Activated CD4-positive, CD25-positive, alpha-beta regulatory T cell (primary cell): ENCODE measurements around the gene HS6ST3.
"Not testable (repeated sequence)": the region's sequence is repeated elsewhere in the genome, so short reads cannot be mapped to it uniquely, and the experiment has no call there.

Experiments used
- DNase-seq, 4 experiments: peaks; one replicate each; lab custom pipeline; 2025; lab: John Stamatoyannopoulos, UW

The HS6ST3 gene

DNA sequence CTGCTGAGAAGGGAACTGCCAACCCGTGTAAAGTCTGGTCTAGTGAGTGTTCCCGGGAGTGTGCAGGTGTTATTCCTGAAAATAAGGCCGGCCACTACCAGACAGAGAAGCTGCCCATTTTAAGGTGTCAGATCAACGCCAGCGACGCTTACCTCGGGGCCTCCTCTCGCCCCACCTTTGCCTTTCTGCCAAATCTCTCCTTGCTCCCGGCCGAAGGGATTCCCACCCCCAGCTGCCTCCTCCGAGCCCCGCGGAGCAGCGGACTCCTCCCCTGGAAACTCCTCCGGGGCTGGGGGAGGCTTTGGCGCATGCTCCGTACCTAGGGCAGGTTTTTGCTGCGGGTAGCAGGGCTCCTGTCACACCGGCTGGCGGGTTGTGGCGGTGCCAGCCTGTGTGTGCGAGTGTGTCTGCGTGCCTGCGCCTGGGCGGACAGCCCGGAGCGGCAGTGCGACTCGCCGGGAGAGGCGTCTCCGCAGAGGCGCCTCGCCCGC lies at the start of gene HS6ST3:
Gene HS6ST3 (plus strand): TSS at position 359 of the 491 bp plus-strand sequence.
- DNase-seq = no peak

DNA sequence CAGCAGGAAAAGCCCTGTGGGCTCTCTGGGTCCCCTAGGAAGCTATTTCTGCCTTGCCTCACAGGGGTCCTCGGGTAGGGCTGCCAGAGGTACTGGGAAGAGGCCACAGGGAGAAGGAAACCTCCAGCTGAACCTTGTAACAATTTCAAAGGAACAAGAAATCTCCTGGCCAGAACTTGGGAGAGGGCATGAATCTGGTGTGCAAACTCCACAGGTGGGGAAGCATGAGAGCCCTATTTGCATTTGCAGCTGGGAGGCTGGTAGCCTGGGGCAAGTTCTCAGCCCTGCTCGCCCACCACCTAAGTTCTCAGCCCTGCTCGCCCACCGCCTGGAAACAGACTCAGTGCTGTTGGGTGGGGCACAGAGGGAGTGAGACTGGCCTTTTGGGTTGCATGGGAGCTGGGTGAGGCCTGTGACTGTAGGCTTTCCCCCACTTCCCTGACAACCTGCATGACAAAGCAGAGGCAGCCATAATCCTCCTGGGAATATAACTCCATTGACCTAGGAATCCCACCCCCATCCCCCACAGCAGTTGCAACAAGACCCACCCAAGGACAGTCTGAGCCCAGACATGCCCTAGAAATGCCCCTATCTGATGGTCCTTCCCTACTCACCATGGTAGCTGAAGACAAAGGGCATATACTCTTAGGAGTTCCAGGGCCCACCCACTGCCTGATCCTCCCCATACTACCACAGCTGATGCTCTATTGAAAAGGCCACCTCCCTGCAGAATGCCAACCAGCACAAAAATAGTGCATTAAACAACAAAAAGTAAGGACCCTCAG lies 48.4 kb upstream of the HS6ST3 start:
- DNase-seq = no peak

DNA sequence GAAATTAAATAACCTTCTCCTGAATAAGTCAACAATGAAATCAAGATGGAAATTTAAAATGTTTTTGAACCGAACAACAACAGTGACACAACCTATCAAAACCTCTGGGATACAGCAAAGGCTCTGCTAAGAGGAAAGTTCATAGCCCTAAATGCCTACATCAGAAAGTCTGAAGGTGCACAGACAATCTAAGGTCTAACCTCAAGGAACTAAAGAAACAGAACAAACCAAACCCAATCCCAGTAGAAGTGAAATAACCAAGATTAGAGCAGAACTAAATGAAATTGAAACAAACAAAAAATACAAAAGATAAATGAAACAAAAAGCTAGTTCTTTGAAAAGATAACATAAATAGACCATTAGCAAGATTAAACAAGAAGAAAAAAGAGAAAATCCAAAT lies 45.7 kb upstream of the HS6ST3 start:
- DNase-seq = no peak

DNA sequence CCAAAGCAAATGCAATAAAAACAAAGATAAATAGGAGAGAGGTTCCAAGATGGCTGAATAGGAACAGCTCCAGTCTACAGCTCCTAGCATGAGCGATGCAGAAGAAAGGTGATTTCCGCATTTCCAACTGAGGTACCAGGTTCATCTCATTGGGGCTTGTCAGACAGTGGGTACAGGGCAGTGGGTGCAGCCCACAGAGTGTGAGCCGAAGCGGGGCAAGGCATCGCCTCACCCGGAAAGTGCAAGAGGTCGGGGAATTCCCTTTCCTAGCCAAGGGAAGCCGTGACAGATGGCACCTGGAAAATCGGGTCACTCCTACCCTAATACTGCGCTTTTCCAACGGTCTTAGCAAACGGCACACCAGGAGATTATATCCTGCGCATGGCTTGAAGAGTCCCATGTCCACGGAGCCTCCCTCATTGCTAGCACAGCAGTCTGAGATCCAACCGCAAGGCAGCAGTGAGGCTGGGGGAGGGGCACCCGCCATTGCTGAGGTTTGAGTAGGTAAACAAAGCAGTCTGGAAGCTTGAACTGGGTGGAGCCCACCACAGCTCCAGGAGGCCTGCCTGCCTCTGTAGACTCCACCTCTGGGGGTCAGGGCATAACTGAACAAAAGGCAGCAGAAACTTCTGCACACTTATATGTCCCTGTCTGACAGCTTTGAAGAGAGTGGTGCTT lies 43.3 kb upstream of the HS6ST3 start:
- DNase-seq = not testable (repeated sequence)

DNA sequence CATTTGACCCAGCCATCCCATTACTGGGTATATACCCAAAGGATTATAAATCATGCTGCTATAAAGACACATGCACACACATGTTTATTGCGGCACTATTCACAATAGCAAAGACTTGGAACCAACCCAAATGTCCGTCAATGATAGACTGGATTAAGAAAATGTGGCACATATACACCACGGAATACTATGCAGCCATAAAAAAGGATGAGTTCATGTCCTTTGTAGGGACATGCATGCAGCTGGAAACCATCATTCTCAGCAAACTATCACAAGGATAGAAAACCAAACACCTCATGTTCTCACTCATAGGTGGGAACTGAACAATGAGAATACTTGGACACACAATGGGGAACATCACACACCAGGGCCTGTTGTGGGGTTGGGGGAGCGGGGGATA lies 39.0 kb upstream of the HS6ST3 start:
- not testable (repeated sequence) for DNase-seq

DNA sequence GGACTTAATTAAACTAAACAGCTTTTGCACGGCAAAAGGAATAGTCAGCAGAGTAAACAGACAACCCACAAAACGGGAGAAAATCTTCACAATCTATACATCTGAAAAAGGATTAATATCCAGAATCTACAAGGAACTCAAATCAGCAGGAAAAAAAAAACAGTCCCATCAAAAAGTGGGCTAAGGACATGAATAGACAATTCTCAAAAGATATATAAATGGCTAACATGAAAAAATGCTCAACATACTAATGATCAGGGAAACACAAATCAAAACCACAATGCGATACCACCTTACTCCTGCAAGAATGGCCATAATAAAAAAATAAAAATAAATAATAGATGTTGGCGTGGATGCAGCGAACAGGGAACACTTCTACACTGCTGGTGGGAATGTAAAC lies 38.4 kb upstream of the HS6ST3 start:
- DNase-seq = not testable (repeated sequence)

DNA sequence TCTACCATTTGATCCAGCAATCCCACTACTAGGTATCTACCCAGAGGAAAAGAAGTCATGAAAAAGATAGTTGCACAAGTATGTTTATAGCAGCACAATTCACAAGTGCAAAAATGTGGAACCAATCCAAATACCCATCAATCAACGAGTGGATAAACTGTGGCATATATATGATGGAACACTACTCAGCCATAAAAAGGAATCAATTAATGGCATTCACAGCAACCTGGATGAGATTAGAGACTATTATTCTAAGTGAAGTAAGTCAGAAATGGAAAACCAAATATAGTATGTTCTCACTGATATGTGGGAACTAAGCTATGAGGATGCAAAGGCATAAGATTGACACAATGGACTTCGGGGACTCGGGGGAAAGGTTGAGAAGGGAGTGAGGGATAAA lies 38.0 kb upstream of the HS6ST3 start:
- not testable (repeated sequence) for DNase-seq

DNA sequence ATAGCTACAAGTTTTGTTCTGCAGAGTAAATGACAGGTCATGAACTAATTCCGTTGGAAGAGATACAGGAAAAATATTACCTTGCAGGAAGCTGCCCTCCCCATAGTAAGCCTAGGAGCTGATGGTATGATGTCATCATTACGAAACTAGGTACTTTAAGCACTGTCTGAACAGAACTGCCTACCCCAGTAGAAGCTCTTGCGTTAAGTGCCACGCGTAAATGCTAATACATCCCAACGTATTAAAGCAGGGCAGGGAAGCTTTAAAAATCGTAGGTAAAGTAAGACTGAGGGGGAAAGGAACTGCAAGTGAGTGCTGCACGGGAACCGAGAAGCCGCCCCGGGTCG lies 37.3 kb upstream of the HS6ST3 start:
- DNase-seq = no peak

DNA sequence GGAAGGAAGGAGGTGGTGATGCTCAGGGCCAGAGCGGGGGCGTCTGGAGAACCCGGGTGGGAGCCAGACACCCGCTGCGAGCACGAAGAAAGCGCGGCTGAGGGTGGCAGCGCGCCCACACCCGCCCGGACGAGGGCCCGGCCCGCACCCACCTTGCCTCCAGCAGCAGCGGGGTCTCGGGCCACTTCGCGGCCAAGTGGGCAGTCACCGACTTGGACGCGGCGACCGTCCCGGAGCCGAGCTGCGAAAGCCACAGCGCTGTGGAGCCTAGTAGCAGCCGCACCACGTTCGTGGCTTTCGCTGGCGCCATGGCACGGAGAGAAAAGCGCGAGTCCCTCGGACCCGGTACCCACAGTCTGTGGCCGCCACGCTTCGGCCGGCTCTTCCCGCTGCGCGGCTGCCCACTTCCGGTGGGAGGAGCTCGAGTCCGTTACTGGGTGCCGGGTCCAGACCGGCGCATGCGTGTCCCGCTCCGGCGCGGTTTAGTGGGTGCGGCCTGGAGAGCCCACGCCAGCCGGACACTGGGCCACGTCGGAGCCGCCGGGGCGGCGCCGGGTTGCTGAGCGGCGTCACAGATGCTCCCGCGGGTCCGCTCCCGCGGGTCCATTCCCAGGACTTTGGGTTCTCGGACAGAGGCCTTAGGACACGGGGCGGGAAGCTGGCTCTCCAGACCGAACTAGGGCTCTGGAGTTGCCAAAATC lies 36.8 kb upstream of the HS6ST3 start, which contains the start of gene UGGT2:
Gene UGGT2 (minus strand): TSS at position 399 of the 701 bp plus-strand sequence. CDS start 89 bp downstream, at position 310.
- no peak for DNase-seq

DNA sequence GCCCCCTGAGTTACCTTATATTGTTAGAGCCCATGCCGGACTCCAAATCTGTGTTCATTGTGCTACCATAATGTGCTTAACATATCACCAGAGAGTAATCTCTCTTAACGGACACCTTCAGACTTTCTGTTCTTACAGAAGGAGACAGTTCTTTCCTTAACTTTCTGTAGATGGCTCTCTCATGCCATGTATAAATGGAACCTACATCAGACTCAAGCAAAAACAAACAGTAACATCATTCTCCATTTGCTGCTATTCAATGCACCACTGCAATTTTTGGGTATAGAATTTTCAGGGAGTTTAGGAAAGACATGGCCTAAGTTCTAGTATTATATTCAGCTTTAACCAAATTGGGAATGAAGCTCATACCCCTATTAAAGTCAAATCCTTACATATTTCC lies 24.1 kb upstream of the HS6ST3 start:
- DNase-seq = no peak

DNA sequence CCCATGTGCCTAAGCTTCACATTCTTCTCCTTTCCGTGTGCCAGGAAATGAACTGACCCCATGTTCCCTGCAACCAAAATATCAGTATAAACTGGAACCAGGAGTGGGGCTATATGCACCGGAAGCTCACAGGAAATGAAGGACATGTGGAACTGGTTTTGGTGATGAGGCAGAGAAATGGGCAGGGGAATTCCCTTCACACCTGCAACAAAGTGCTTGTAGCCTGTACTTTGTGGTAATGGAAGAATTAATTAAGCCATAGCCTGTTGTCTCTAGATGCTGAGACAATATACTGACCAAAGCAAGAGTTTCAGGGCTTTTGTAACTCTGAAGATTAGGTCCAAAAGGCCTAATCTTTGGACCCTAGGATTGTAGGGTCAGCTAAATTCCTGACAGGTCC lies 21.2 kb upstream of the HS6ST3 start:
- DNase-seq = no peak

DNA sequence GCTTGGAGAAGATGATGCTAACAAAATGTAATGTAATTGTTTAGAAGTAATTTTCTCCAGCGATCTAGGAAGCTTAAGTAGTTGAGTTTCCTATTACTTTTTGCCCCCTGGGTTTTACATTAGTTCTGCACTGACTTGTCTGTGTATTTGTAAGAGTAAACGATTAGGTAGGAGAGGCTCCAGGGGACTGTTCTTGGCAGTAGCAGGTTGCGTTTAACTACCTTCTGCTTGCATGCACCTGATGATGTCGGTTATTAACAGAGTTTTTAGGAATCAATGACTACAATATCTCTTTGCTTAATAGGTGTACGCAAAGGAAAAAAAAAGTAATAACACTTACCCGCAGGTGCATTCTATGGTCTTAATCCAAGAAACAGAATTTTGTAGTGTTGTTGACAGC lies 18.4 kb upstream of the HS6ST3 start:
- no peak for DNase-seq

DNA sequence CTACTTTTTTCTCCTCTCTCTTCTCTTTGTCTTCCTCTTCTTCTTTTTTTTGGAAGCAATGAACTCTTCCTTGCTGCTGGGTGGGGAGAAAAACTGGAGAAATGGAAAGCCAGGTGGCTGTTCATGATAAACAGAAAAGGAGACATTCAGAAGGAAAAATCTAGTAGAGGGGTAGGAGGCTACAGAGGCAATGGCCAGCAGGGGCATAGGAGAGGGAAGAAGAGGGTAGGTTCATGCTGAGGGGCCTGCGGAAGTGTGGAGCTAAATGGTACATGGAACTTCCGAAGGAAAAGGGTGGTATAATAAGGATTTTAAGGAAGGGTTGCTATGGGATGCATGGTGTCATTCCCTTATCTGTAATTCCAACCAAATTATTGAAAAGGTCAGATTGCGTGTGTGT lies 17.5 kb upstream of the HS6ST3 start:
- DNase-seq = no peak

DNA sequence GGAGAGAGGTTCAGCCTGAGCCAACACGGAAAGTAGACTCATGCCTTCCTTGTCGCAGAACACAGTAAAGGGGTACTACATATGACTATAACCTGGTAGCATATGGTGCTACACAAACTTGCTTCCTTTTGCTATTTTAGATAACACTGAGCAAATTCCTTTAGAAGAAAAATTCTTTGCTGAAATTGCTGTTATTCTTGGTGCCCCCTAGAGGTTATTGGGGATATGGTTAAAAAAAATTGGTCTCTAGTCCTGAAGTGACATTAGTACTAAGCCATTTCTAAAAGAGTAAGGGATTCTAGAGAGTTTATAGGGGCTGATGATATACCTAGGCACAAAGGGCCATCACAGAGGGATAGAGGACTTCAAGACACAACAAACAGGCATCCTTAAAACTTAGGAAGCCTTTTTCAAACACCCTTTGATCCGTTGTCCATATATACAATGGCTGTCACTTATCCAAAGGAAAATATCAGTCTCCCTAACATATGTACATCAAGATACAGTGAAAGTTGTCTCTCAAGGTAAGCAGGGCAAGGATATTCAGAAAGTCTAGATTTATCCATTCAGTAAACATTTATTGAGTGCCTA lies 13.9 kb upstream of the HS6ST3 start:
- no peak for DNase-seq

DNA sequence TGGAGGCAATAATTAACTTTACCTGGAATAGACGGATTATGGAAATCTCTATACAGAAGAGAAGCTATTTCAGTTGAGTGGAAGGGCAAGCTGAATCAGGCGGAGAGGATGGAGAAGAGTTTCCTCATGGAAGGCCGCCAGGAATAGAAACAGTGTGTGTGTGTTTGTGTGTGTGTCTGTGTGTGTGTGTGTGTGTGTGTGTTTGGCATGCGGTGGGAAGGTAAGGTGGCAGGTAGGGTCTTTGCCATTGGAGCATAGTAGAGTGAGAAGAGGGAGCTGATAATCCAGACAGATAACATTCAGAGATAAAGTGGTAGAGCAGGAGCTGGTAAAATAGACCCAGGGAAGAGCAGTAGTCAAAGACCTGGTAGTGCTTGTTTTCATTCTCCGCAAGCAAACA lies 9.2 kb upstream of the HS6ST3 start:
- no peak for DNase-seq

DNA sequence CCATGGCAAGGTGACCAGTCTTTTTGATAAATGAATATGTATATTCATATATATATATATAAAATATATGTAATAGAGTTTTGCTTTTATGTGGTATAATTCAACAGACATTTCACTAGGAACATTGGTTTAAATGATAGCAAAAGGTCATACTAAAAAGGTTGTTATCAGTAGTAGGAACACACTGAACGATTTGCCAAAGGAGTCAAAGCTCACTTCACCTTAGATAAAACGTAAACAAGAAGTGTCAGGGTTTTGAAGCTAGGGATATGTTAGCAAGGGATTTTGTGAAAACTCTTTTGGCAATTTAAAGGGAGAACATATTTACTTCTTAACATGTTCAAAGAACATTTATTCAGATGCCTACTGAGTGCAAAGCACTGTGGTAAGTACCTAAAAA lies 8.0 kb upstream of the HS6ST3 start:
- no peak for DNase-seq

DNA sequence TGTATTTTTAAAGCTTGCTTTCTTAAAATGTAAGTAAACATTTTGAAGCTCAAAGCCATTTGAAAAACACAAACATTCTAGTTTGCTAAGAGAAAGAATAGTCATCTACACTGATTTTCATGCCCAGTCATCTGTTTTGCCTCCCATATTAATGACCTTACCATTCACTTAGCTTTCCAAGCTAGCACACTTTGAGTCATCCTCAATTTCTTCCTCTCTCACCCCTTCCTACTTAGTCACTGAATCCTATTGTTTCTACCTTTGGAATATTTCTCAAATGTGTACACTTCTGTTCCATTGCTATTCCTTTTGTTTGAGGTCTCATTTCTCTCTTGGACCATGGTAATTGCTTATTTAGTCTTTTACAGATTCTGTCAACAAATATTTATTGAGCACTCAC lies 7.3 kb upstream of the HS6ST3 start:
- no peak for DNase-seq

DNA sequence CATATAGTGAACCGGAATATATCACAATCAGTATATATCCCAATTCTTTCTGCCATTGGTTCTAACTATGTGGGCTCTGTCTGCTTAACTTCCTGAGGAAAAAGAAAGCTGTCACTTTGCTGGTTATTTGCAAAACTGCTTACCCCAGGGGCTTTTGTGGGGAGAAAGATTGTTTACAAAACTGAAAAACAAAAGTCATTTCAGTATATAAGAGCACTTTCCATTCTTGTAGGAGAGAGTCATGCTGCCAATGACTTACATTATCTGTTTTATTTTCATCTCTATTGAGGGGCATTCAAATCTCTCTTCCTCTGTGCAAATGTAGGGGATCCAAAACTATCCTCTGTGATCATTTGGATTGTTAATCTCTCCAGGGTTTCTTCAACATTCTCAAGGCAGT lies 3.2 kb upstream of the HS6ST3 start:
- no peak for DNase-seq

DNA sequence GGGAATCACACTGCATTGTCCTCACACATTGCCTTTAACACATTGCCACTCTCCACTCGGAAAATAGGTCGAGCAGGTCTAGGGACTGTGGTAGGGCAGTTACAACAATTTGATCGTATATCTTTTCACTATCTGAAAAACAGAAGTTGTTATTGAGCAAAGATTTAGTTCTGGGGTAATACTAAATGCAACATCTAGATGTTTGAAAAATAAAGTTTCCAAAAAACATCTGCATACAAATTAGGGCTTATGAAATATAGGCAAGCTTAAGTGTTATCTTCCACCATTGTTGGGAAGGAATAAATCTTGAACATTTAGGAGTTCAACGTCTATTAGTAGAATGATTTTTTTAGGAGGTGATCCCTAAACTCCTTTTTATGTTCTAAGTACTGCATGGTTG lies 768 bp upstream of the HS6ST3 start:
- no peak for DNase-seq

DNA sequence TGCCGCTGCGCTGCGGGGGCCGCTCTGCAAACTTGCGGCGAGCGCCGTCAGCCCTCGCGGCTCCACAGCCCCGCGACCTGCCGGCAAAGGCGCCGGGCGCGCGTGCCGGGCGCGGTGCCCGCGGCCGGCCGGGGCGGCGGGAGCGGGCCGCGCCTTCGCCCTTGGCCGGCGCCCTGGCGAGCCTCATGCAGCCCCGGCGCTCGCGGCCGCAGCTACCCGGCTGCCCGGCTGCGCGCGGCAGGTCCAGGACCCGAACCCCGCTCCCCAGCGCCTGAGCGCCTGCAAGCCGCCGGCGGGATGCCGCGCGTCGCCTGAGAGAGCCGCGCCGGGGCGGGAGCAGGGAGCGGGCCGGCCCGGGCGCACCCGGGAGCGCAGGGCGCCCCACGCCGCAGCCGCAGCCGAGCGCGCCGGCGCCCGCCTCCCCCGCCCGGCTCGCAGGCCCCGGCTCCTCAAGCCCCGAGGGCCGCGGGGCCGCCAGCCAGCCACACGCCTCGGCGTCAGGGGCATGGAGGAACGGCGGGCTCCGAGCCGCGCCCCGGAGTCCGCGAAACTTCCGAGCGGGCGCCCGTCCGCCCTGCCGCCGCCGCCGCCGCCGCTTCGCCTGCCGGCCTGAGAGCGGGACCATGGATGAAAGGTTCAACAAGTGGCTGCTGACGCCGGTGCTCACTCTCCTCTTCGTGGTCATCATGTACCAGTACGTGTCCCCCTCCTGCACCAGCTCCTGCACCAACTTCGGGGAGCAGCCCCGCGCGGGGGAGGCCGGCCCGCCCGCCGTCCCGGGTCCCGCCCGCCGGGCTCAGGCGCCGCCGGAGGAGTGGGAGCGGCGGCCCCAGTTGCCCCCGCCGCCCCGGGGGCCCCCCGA lies 564 bp downstream of the HS6ST3 start:
- no peak for DNase-seq
